Breast epithelium (tissue), 4 donors: ENCODE data around the gene SPATA19. TPM values are rescaled to one million over a fixed set of nuclear protein-coding genes. Genes with fewer than 3 reads are reported as not detected.

ENCODE experiments used
- DNase-seq, 2 donors: peaks; one replicate each; pipeline ENCODE4 v3.0.0-alpha.2; 2019; ENCODE audit warnings: low spot score in 2 of 2
- H3K27ac ChIP-seq, 2 donors: fragments of 200-600 bp; sonication (generic) in 1 of 2; one replicate each; pipeline ENCODE4 v1.5.1; 2016 to 2019; ENCODE audit warnings: mild to moderate bottlenecking in 1 of 2
- H3K27me3 ChIP-seq, 2 donors: fragments of 200-600 bp; sonication (generic) in 1 of 2; one replicate each; pipeline versions ENCODE4 v1.5.1 to v1.6.0; 2017 to 2019; ENCODE audit warnings: control low read depth in 1 of 2, mild to moderate bottlenecking in 1 of 2
- H3K36me3 ChIP-seq: fragments of 200-600 bp; one replicate; pipeline ENCODE4 v1.5.1; 2019
- H3K4me1 ChIP-seq, 2 donors: fragments of 200-600 bp; sonication (generic); one replicate each; pipeline ENCODE4 v1.5.1; 2016 to 2019; ENCODE audit warnings: control low read depth in 1 of 2
- H3K4me3 ChIP-seq, 3 donors: fragments of 200-600 bp; sonication (generic); 1 replicate in 2 of 3; 2 replicates in 1 of 3; pipeline ENCODE4 v1.5.1; 2016 to 2019; ENCODE audit warnings: mild to moderate bottlenecking in 3 of 3, moderate library complexity in 2 of 3
- H3K9me3 ChIP-seq, 2 donors: fragments of 200-600 bp; sonication (generic) in 1 of 2; one replicate each; pipeline ENCODE4 v1.5.1; 2016 to 2019; ENCODE audit warnings: control low read depth in 1 of 2
- POLR2A ChIP-seq: fragments of 450-650 bp; IDR thresholded peaks from one replicate; pipeline ENCODE4 v1.6.1; 2016; ENCODE audit warnings: antibody characterized with exemption, mild to moderate bottlenecking, moderate library complexity
- POLR2AphosphoS5 ChIP-seq, 3 donors: sonication (generic); formaldehyde crosslinking; IDR thresholded peaks; one replicate each; pipeline ENCODE4 v1.6.1; 2017; ENCODE audit warnings: antibody characterized with exemption in 3 of 3
- intact Hi-C: fragments of 100-400 bp; cut with DNase I; formaldehyde crosslinking; loops from one replicate; pipeline ENCODE4 v1.15.1; 2023; ENCODE audit warnings: low total_unique reads
- total RNA-seq, 3 donors: library from RNA; depleted of rRNA; stranded (reverse); fragments of >200 nt; gene quantifications; one replicate each; pipeline ENCODE4 v1.1.0, GENCODE V29; 2016
- TF ChIP-seq, protein P1 (sequence below), 3 donors: fragments of 450-650 bp; IDR thresholded peaks; one replicate each; pipeline ENCODE4 v1.5.1; 2016 to 2017; ENCODE audit warnings: antibody characterized with exemption in 3 of 3, mild to moderate bottlenecking in 3 of 3, moderate library complexity in 3 of 3

Gene SPATA19
- total RNA-seq, 3 donors from 2014 or later, result not detected

DNA sequence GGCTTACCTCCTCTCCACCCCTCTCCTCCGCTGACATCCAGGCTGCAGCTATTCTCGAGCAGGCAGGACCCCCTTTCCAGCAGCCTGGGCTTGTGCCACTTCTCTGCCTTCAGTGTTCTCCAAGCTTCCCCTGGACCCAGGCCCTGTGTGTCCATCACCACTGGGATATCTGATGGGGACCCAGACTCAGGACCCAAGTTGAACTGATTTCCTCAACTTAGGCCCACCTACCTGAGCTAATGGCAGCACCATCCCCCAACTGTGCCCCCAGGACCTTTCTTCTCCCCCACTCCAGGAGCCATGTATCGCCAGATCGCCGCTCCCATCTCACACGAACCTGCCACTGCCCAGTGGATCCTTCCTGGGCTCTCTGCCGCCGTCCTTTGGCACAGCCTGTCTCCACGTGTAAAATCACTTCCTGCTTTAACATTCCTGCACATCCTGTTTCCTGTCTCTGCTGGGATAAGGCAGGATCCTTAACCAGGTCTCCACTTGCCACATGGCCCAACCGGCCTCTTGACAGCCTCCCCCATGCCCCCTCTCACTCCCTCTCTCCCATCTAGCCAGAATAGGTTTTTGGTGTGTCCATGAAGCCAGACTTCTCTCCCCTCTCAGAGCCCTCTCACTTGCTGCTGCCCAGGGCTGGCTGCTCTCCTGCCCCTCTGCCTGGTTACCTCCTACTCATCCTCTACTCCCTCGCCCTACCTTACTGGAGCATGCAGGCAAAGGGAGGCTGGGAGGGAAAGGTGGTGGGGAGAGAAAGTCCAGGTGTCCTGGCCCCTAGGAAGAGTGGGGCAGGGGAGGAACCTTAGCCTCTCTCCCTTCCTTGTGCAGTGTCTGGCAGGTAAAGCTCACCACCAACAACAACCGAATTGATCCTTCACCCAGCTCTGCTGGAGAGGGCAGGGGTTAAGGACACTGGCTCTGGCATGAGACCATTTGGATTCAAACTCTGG, 9.4 kb downstream of the SPATA19 start:
- TF ChIP-seq POLR2AphosphoS5 (IDR thresholded peaks at IDR 0.05) (no peak), POLR2A (no peak)
- TF ChIP-seq, protein P1, sequence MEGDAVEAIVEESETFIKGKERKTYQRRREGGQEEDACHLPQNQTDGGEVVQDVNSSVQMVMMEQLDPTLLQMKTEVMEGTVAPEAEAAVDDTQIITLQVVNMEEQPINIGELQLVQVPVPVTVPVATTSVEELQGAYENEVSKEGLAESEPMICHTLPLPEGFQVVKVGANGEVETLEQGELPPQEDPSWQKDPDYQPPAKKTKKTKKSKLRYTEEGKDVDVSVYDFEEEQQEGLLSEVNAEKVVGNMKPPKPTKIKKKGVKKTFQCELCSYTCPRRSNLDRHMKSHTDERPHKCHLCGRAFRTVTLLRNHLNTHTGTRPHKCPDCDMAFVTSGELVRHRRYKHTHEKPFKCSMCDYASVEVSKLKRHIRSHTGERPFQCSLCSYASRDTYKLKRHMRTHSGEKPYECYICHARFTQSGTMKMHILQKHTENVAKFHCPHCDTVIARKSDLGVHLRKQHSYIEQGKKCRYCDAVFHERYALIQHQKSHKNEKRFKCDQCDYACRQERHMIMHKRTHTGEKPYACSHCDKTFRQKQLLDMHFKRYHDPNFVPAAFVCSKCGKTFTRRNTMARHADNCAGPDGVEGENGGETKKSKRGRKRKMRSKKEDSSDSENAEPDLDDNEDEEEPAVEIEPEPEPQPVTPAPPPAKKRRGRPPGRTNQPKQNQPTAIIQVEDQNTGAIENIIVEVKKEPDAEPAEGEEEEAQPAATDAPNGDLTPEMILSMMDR (IDR thresholded peaks at IDR 0.05), result no peak
- Histone ChIP-seq H3K9me3 (peaks cover 0 to 9% of the 10 kb centered on the region in 2 donors), H3K4me1 (no peaks in the 10 kb centered on the region), H3K27me3 (peaks cover 0 to 34% of the 10 kb centered on the region in 2 donors), H3K36me3 (no peaks in the 10 kb centered on the region), H3K27ac (no peak overlapping the region), H3K4me3 (no peak overlapping the region)
- intact Hi-C loops, result no loop called here
- peak in 1 of 2 donors; percentile 1 for DNase-seq

DNA sequence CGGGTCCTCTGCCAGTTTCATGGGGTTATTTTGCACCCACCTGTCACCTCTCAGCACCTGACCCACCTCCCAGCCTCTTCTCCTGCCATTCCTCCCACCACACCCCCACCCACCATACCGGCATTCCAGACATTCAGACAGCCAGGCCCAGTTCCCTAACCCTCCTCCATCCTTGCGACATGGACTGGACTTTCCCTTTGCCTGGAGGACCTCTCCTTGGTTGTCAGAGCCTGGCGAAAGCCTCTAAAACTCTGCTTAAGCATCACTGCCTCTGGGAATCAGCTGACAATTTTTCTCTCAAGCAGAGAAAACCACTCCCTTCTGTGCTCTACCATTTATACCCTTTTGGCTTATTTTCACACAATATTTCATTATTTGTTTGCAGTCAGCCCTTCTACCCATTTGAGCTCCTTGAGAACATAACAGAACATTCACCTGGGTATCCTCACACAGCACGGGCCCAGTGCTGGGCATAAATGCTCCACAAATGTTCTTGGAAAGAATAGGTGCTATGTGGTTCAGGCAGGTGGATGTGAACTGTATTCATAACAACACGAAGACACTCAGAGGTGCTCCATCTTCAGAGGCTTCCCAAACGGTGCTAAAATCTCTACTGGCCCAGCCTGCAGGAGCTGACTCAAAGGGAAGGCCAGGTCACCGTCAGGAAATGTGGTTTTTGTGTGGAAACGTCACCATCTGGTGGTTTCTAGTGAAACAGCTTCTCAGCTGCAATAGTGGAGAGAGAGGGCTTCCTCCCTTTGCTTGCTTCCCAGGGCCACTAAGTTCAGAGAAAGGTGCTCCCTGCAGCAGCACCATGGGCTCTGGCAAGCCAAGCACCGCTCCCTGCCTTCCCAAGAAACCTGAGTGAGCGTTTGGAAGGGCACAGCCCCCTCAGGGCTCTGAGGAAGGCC, 10.4 kb downstream of the SPATA19 start:
- no peak overlapping the region for H3K27ac ChIP-seq
- H3K9me3 ChIP-seq, result peaks cover 0 to 9% of the 10 kb centered on the region in 2 donors
- H3K36me3 ChIP-seq, result no peaks in the 10 kb centered on the region
- H3K27me3 ChIP-seq, result peaks cover 0 to 36% of the 10 kb centered on the region in 2 donors
- no peak overlapping the region for H3K4me3 ChIP-seq
- peak in 1 of 2 donors; percentile 33 for DNase-seq
- no peaks in the 10 kb centered on the region for H3K4me1 ChIP-seq
- intact Hi-C loops, result no loop called here
- TF ChIP-seq POLR2A (no peak), POLR2AphosphoS5 (IDR thresholded peaks at IDR 0.05) (no peak)
- TF ChIP-seq, protein P1 (IDR thresholded peaks at IDR 0.05), result peak in 2 of 3 donors; percentile 27 to 63

DNA sequence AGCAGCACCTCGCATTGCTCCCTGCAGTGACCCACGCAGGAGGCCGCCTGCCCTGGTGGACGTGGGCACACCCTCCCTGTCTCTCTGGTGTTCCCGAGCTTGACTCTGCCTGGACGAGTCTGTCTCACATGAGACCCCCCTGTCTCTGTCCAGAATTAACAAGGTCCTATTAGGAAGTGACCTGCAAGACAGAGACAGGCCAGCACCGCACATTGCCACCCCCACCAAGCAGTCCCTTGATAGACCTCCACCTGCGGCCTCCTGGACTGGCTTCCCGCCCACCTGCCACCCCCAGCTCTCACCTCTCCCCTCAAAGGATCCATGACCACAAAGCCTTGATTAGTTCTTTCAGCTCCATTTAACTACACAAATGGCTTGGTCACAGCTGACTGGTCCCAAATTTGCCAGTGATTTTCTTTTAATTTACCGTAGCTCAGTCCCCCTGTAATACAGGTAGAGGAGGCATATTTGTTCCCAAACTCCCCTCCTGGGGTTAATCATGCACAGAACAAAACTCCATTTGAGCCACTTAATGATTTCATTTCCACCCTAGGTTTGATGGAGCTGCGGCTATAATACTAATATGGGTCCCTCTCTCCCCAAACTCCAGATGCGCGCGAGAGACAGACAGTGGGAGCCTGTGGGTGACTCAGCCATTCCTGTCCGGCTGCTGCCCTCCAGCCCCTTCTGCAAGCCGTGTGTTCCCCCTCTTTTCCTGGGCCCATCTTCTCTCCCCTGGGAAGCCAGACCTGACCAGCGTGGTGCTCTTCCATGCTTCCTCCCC, 11.2 kb downstream of the SPATA19 start:
- DNase-seq, result peak in 1 of 2 donors; percentile 4
- H3K4me3 ChIP-seq, result no peak overlapping the region
- H3K9me3 ChIP-seq, result peaks cover 0 to 9% of the 10 kb centered on the region in 2 donors
- no peaks in the 10 kb centered on the region for H3K36me3 ChIP-seq
- no peak overlapping the region for H3K27ac ChIP-seq
- TF ChIP-seq POLR2A (no peak), POLR2AphosphoS5 (IDR thresholded peaks at IDR 0.05) (no peak)
- TF ChIP-seq, protein P1 (IDR thresholded peaks at IDR 0.05), result no peak
- peaks cover 0 to 36% of the 10 kb centered on the region in 2 donors for H3K27me3 ChIP-seq
- no peaks in the 10 kb centered on the region for H3K4me1 ChIP-seq
- intact Hi-C loops, result no loop called here

DNA sequence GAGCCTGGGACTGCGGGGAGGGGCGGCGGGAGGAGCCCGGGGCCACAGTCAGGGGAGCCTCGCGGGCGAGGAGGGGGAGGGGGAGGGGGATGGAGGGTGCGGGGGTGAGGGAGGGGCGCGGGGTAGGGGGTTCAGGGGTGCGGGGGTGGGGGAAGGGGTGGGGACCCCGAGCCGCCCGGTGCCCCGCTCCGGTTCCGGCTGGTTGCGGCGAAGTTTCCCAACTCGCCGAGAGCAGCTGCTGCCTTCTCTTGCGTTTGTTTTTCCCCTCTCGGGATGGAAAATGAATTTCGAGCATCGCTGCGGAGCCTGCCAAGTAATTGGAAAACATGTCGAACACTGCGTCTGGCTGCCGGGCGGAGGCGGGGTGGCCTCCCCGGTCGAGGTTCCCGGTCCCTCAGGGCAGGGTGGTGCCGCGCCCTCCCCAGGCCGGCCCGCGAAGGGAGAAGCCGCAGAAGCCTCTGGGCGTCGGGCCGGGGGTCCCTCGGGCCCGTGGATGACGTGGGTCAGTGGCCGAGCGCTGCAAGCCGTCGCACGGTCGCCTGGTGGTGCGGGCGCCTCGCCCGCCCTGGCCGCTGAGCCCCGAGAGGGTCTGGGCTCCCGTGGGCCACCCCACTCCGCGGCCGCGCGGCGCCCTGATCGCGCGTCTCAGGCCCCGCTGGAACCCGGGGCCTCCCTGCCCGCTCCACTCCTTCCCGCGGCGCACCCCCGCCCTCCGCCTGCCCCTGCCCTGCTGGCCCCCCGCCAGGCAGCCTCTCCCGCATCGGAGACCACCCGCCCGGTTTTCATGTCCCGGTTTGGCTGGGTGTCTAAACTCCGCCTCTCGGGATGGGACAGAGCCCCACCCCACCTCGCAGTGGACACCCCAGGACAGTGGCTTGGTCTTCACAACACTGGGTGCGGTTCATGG, 12.1 kb downstream of the SPATA19 start:
- Histone ChIP-seq H3K4me3 (no peak overlapping the region), H3K27ac (no peak overlapping the region), H3K9me3 (peaks cover 0 to 9% of the 10 kb centered on the region in 2 donors), H3K4me1 (no peaks in the 10 kb centered on the region), H3K36me3 (no peaks in the 10 kb centered on the region), H3K27me3 (peaks cover 0 to 36% of the 10 kb centered on the region in 2 donors)
- intact Hi-C loops, result no loop called here
- TF ChIP-seq POLR2A (no peak), POLR2AphosphoS5 (IDR thresholded peaks at IDR 0.05) (no peak)
- TF ChIP-seq, protein P1 (IDR thresholded peaks at IDR 0.05), result no peak
- DNase-seq, result peak in 1 of 2 donors; percentile 13
